OCI-LY1 (cell line): ENCODE measurements around the gene RRAD.

Experiments used
- H2AFZ ChIP-seq: fragments of 200-600 bp; sonication (generic), shearing (Covaris generic); 2 replicates; pipeline ENCODE4 v1.6.0; 2014; ENCODE audit warnings: antibody characterized with exemption, mild to moderate bottlenecking, low read length
- H3F3A ChIP-seq: fragments of 200-600 bp; sonication (generic), shearing (Covaris generic); 2 replicates; pipeline ENCODE4 v1.6.0; 2014; ENCODE audit warnings: mild to moderate bottlenecking, antibody characterized with exemption, low read length, moderate library complexity; ENCODE audit not compliant: insufficient read depth
- H3K27ac ChIP-seq: fragments of 200-600 bp; sonication (generic); 2 replicates; pipeline ENCODE4 v1.5.1; 2014; ENCODE audit warnings: low read length, mixed run types, mild to moderate bottlenecking, low read depth; ENCODE audit not compliant: poor library complexity, severe bottlenecking
- H3K27me3 ChIP-seq: fragments of 200-600 bp; sonication (generic); 2 replicates; pipeline ENCODE4 v1.6.0; 2014; ENCODE audit warnings: antibody characterized with exemption, mild to moderate bottlenecking, low read length, moderate library complexity; ENCODE audit not compliant: insufficient read depth
- H3K36me3 ChIP-seq: fragments of 200-600 bp; sonication (generic); 2 replicates; pipeline ENCODE4 v1.6.1; 2014; ENCODE audit warnings: mild to moderate bottlenecking, antibody characterized with exemption, low read length, moderate library complexity, mixed read lengths; ENCODE audit not compliant: insufficient read depth
- H3K4me1 ChIP-seq: fragments of 200-600 bp; sonication (generic); 2 replicates; pipeline ENCODE4 v1.5.1; 2014; ENCODE audit warnings: mild to moderate bottlenecking, low read length, moderate library complexity; ENCODE audit not compliant: insufficient read depth, severe bottlenecking
- H3K4me2 ChIP-seq: fragments of 200-600 bp; sonication (generic), shearing (Covaris generic); 2 replicates; pipeline ENCODE4 v1.6.1; 2014; ENCODE audit warnings: low read length
- H3K4me3 ChIP-seq: fragments of 200-600 bp; sonication (generic); 2 replicates; pipeline ENCODE4 v1.5.1; 2014; ENCODE audit warnings: low read length, low read depth, mild to moderate bottlenecking, mixed read lengths; ENCODE audit not compliant: poor library complexity, severe bottlenecking
- H3K79me2 ChIP-seq: fragments of 200-600 bp; shearing (Covaris generic); 2 replicates; pipeline ENCODE4 v1.6.1; 2016; ENCODE audit warnings: mixed run types, low read length, mixed read lengths; ENCODE audit not compliant: insufficient read depth
- H3K9ac ChIP-seq: fragments of 200-600 bp; sonication (generic), shearing (Covaris generic); 2 replicates; pipeline ENCODE4 v1.6.1; 2014; ENCODE audit warnings: mild to moderate bottlenecking, low read length, mixed read lengths
- H3K9me2 ChIP-seq: fragments of 200-600 bp; sonication (generic), shearing (Covaris generic); 2 replicates; pipeline ENCODE4 v1.6.1; 2014; ENCODE audit warnings: low read depth, mild to moderate bottlenecking, low read length, mixed read lengths
- H3K9me3 ChIP-seq: fragments of 200-600 bp; shearing (Covaris generic); 2 replicates; pipeline ENCODE4 v1.6.1; 2014; ENCODE audit warnings: low read length, mixed read lengths
- H4K20me1 ChIP-seq: fragments of 200-600 bp; sonication (generic), shearing (Covaris generic); 2 replicates; pipeline ENCODE4 v1.6.0; 2016; ENCODE audit warnings: mild to moderate bottlenecking, low read length; ENCODE audit not compliant: insufficient read depth
- EZH2 ChIP-seq: fragments of 200-600 bp; sonication (generic), shearing (Covaris generic); IDR thresholded peaks from 2 replicates; pipeline ENCODE4 v1.8.0; 2017; ENCODE audit warnings: borderline replicate concordance, mixed run types, mild to moderate bottlenecking, antibody characterized with exemption, low read length, moderate library complexity, mixed read lengths
- TF ChIP-seq, protein P1 (sequence below): fragments of 200-600 bp; sonication (generic), shearing (Covaris generic); IDR thresholded peaks from 2 replicates; pipeline ENCODE4 v1.5.1; 2017; ENCODE audit warnings: mild to moderate bottlenecking, antibody characterized with exemption, low read length, moderate library complexity, mixed read lengths

The RRAD gene

DNA sequence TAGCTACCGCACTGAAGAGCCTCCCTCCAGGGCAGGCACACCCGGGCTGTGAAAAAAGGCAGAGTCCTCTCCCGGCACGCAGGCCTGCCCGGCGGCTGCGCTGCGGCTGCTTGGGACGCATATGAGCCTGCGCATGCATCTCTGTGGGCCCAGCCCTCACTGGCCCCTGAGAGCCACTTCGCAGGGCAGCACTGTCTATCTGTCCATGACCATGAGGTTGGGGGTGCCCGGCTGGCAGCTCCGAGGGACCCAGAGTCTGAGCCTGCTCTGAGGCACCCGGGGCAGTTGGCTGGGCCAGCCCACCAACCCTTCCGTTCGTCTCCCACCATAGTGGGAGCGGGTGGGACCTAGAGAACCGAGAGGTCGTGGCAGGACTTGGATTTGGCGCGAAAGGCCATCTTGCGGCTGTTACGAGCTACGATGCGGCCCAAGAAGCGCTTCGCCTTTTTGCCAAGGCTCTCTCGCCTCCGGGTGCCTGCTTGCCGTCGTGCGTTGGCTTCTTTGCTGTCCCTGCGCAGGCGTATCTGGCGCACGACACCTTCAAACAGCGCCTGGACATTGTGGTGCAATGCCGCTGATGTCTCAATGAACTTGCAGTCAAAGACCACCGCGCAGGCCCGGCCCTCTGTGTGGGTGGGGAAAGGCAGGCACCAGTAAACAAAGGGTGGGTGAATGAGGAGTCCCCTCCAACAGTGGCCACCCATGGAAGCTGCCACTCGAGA, 3.4 kb downstream of the RRAD start:
- Histone ChIP-seq H3K9me3 (no peaks in the 10 kb centered on the region), H3K27ac (no peak overlapping the region), H3K36me3 (no peaks in the 10 kb centered on the region), H4K20me1 (no peaks in the 10 kb centered on the region), H3K4me1 (peaks cover 10% of the 10 kb centered on the region), H3K9ac (no peak overlapping the region), H3K27me3 (0 out of 2 replicates have a peak, but pooled peaks cover 4% of the 10 kb centered on the region), H3K4me2 (no peak overlapping the region), H3K4me3 (no peak overlapping the region), H3F3A (no peaks in the 10 kb centered on the region), H3K9me2 (no peaks in the 10 kb centered on the region), H3K79me2 (no peaks in the 10 kb centered on the region), H2AFZ (no peak overlapping the region)
- TF ChIP-seq, protein P1, sequence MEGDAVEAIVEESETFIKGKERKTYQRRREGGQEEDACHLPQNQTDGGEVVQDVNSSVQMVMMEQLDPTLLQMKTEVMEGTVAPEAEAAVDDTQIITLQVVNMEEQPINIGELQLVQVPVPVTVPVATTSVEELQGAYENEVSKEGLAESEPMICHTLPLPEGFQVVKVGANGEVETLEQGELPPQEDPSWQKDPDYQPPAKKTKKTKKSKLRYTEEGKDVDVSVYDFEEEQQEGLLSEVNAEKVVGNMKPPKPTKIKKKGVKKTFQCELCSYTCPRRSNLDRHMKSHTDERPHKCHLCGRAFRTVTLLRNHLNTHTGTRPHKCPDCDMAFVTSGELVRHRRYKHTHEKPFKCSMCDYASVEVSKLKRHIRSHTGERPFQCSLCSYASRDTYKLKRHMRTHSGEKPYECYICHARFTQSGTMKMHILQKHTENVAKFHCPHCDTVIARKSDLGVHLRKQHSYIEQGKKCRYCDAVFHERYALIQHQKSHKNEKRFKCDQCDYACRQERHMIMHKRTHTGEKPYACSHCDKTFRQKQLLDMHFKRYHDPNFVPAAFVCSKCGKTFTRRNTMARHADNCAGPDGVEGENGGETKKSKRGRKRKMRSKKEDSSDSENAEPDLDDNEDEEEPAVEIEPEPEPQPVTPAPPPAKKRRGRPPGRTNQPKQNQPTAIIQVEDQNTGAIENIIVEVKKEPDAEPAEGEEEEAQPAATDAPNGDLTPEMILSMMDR = no peak
- no peak for TF ChIP-seq EZH2

DNA sequence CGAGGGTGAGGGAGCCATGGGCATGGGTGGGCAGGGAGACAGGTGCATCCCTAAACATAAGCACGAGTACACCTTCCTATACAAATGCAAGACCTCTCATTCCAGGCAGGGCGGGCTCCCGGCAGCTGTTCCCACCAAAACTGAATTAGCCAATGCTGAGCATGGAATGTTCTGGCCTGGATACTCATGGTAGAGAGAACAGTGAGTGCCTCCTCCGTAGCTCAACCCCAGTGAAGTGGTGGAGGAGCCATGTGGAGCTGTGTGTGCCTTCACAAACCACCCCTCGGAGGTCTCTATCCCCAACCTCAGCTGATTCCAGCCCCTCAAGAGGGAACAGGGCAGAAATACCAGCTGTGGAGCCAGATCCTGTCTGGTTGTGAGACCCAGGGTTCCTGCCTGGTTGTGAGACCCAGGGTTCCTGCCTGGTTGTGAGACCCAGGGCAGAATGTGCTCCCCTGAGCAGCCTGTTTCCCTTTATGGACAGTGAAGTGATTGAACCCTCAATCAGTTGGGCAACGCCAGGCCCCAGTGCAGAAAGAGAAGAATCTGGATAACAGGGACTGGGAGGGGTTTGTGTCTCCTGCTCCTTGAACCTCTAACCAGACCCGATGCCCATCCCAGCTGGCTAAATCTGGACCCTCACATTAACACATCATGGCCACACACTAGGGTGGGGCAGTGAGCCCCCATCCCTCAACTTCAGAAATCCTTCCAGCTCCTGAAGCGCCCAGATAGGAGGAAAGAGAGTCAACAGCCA, 4.2 kb downstream of the RRAD start:
- no peaks in the 10 kb centered on the region for H3K9me3 ChIP-seq
- H3F3A ChIP-seq = no peaks in the 10 kb centered on the region
- H3K36me3 ChIP-seq = no peaks in the 10 kb centered on the region
- H3K27me3 ChIP-seq = 0 out of 2 replicates have a peak, but pooled peaks cover 4% of the 10 kb centered on the region
- TF ChIP-seq, protein P1 = no peak
- TF ChIP-seq EZH2 = no peak
- no peaks in the 10 kb centered on the region for H3K79me2 ChIP-seq
- no peak overlapping the region for H2AFZ ChIP-seq
- H3K4me1 ChIP-seq = peaks cover 10% of the 10 kb centered on the region
- H3K27ac ChIP-seq = no peak overlapping the region
- no peak overlapping the region for H3K4me2 ChIP-seq
- H4K20me1 ChIP-seq = no peaks in the 10 kb centered on the region
- no peak overlapping the region for H3K9ac ChIP-seq
- no peaks in the 10 kb centered on the region for H3K9me2 ChIP-seq
- no peak overlapping the region for H3K4me3 ChIP-seq

DNA sequence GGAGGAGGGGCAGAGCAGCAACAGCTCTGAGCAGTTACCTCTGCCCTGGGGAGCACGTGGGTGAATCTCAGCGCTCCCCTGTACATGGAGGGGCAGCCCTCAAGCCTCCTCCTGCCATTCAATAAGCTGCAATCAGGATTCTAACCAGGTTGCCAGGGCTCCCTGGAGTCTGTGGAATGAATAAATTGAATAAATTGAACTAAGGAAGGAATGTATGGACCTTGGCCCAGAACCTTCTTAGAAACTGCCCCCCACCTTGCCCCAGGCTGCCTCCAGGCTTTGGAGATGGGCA, 5.1 kb downstream of the RRAD start:
- Histone ChIP-seq H3K27ac (no peak overlapping the region), H3K27me3 (0 out of 2 replicates have a peak, but pooled peaks cover 4% of the 10 kb centered on the region), H4K20me1 (no peaks in the 10 kb centered on the region), H3K9ac (no peak overlapping the region), H2AFZ (no peak overlapping the region), H3F3A (no peaks in the 10 kb centered on the region), H3K79me2 (no peaks in the 10 kb centered on the region), H3K4me1 (peaks cover 7% of the 10 kb centered on the region), H3K36me3 (no peaks in the 10 kb centered on the region), H3K9me3 (no peaks in the 10 kb centered on the region), H3K4me3 (no peak overlapping the region), H3K9me2 (no peaks in the 10 kb centered on the region), H3K4me2 (no peak overlapping the region)
- TF ChIP-seq, protein P1 = no peak
- no peak for TF ChIP-seq EZH2
